Head of caudate nucleus (tissue), 42 donors: Measurements from ENCODE around the gene METTL21A.

Source experiments
- DNase-seq, 42 donors: peaks; one replicate each; pipeline versions ENCODE4 v3.0.0 to v3.0.0-alpha.2; 2020 to 2021; ENCODE audit warnings: mixed read lengths in 7 of 42
- intact Hi-C: fragments of 100-400 bp; cut with DNase I; formaldehyde crosslinking; loops from one replicate; pipeline ENCODE4 v1.15.0; 2022

Gene METTL21A

DNA sequence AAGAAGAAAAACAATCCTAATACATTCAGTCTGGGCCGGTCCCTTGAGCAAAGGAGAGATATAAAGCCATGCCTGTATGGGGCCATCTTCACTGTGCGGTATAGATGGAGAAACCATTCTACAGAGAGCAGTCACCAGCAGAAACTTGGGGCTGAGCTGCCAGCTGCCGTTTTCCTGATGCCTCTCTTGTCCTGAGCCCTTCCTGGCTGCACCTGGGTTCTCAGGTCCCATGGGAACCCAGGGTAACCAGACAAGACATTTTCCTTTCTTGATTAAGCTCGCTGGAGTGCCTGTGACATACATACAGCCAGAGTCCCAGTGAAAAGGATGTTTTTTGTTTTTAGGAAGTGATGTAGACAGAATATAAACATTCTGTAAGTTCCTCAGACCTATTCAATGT lies 5.3 kb upstream of the METTL21A start:
- intact Hi-C loops, result no loop called here

DNA sequence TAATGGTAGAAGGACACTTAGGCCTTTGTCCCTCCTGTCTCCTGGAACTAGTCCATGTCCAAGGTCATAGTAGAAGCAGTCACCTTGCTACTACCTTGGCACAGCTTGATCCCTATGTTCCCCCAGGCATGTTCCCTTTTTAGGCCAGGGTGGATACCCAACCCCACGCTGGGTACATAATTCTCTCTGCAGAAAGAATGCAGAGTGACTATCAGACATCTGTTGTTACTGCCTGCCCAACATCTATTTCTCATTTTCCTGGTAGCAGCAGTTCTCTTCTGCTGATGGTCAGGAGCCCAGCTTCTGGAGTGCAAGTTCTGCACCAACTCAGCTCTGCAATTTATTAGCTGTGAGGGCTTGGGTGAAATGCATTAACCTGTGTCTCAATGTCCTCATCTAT lies 4.4 kb upstream of the METTL21A start:
- no peak for DNase-seq
- intact Hi-C loops, result loop anchor here (5.0 to 10.0 kb wide), 3 partner anchors 103 to 638 kb away; partner anchors contain the start of genes PIKFYVE and PLEKHM3

More for the DNA sequence above, 5.3 kb upstream of the METTL21A start:
- no peak for DNase-seq

DNA sequence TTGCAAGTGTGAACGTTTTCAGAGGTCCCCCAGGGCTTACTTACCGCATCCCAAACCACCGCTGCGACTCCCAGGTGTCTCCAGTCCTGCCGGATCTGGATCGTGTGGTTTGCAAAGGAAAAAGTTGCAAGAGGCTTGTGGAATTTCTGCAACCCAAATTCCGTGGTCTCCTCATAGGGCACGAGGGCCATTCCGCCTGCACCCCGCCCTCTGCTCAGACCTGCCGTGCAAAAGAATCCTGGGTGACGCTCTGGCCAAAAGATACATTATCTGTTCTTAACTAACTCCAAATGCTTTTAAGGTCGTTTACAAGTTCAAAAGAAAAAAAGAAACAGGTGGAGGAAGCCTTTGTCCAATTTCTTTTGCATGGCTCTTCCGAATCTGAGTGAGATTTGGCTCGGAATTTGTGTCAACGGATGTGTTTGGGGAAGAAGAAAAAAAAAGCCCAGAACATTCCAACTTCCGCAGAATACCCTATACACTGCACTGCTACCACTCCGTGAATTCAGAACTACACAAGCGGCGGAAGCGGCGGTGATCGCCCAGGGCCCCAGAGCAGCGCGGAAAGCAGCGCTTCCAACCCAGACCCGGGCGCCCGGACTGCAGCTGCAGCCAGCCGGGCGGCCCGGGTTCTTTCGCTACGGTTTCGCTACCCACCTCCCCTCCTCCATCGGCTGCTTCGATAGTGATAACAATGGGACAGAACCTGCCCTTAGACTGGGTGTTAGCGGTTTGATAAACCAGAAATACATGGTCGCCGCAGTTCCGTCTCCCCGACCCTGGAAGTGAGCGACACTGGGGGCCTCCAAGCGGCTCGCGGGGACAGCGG lies 795 bp downstream of the METTL21A start:
- DNase-seq, result peak; percentile 36 to 85 (median 66)
- intact Hi-C loops, result loop anchor here (2.0 to 10.0 kb wide), 5 partner anchors 86 to 643 kb away; partner anchors contain the start of genes CCNYL1, PIKFYVE and PLEKHM3

DNA sequence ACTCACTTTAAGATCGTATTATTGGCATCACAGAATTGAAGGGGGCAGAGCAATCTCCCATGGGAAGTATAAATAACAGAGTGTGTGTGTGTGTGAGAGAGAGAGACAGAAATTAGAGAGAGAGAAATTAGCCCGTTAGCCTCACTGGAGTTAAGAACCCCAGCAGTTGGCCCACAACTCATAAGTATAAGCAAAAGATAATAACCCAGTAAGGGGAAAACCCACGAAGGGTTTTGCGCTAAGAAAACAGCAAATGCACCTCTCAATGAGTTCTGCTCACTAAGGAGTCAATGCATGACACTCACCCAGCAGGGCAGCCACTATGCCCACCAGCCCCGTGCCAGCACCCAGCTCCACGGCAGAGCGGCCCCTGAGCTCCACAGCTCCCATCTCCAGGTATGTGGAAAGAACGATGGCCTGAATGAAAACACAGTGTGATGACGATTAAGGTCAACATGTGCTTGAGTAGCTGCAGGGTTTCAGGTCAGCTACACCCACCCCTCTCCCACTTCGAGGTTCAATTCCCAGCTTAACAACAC lies 3.6 kb downstream of the METTL21A start:
- intact Hi-C loops, result loop anchor here (10.0 kb wide), 1 partner anchor 403 kb away; the partner anchor contains the start of gene PLEKHM3
- no peak for DNase-seq

DNA sequence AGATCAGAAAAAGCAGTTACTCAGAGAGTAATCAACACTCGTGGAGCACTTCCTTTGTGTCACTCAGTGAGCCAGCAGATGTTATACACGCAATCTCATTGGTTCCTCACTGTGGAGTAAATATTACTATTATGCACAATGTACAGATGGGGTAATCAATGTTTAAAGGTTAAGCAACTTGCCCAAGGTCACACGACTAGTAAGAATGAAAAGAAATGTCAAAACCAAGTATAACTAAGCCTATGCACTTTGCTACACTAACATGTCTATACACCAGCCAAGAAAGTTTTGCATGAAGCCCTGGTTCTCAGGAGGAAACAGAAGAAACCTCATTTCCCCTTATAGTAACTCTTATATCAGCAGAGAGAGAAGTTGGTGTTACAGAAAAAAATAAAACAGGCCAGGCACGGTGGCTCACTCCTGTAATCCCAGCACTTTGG lies 5.4 kb downstream of the METTL21A start:
- no peak for DNase-seq
- intact Hi-C loops, result loop anchor here (10.0 kb wide), 1 partner anchor 405 kb away; the partner anchor contains the start of gene PLEKHM3

DNA sequence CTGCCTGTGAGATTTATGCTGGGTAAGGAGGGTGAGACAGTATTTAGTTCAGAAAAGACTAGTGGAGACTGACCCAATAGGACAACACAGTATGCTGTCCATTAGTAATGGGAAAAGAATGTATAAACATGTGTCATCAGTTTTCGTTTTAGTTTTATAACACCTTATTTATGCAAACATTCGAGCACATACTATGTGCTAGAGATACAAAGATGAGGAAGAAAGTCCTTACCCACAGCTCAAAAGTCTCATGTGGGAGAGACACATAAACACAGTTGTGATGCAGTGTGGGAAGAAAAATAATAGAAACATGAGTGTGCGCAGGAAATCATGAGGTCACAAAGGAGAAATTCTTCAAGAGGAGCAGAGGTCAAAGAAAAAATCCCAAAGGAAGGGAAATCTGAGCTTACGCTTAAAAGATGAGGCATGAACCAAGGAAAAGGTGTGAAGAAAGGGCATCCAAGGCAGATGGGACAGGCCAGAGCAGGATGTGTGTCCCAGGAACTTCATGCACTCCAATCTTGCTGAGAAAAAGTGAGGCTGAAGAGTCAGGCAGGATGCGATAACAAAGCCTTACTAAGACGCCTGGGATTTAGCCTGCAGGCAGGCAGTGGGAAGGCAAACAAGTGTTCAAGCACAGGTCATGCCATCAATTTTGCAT lies 8.1 kb downstream of the METTL21A start:
- intact Hi-C loops, result no loop called here
- DNase-seq, result no peak

DNA sequence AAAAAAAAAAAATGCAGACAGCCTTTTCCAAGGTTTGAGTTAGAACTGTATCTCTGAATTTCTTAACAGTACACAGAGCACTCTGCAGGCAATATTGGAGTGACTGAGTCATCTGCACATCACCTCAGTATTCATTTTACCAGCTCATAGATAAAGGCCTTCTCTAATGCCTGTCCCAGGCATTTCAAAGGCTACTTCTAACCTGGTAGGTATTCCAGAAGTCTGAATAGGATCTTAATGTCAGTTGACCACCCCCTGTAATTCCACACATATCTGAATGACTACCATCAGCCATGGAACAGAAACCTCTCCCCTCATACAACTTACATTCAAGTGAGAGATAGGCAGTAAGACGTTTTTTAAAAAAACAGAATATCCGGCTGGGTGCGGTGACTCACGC lies 9.0 kb downstream of the METTL21A start:
- no peak for DNase-seq
- intact Hi-C loops, result no loop called here

DNA sequence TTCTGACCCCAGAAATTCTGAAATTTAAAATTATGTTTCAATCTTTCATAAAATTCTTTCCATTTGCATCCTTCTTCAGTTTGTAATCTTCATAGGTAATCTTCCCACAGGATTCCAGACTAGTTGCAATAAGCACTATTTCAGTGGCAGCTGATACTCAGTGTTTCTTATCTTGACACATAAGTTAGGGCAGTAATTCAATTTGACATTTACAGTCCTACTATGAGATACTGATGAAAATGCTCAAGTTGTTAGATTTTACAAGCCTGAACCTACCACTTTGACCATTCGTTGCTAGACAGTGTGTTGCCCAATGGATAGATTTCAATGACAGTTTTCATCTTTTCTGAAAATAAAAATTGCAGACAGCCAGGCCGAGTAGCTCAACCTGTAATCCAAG lies 10.4 kb downstream of the METTL21A start:
- DNase-seq, result no peak
- intact Hi-C loops, result no loop called here

DNA sequence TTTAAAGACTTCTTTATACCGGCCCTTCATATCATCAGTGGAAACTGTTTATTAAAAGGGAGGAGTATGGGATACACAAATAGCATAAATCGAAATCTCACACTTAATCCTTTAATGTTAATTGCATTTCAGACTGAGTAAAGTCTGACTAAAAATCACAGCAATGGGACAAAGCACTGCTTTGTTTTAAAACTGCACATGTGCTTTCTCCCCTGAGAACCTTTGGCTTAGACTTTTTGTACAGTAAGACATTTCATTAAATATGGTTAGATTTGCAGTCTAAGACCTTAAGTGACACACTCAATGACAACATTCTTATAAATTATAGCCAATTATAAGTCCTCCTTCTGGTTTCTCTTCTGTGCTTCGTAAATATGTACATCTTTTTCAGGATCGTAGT lies 12.5 kb downstream of the METTL21A start:
- intact Hi-C loops, result no loop called here

DNA sequence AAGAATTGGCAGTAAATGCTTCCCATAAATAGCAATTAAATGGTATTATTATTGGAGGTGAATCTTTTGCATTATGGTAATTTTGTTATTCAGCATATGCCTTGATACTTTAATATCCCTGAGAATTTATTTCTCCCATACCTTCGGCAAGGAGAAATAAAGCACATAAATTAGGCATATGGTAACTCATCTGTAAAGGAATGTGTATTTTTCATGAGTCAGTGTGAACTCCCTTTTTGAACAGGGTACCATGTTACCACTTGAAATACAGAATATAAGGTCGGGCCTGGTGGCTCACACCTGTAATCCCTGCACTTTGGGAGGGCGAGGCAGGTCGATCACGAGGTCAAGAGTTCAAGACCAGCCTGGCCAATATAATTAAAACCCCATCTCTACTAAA lies 18.4 kb downstream of the METTL21A start:
- intact Hi-C loops, result no loop called here
- no peak for DNase-seq

More for the DNA sequence above, 12.5 kb downstream of the METTL21A start:
- DNase-seq, result no peak

DNA sequence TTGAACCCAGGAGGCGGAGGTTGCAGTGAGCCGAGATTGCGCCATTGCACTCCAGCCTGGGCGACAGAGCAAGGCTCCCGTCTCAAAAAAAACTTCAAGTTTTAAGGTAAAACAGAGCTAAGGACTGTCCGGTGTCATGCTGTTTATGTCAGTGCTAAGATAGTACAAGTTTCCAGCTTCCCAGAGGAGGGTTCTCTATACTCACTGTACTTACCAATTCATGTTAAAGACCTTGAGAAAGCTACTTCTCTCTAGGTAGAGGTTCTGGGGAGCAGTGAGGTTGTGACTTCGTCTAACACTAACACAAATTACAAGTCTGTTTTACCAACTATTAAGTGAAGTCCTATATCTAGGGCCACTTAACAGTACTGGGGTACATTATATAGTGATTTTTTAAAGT lies 18.8 kb downstream of the METTL21A start:
- no peak for DNase-seq
- intact Hi-C loops, result no loop called here

DNA sequence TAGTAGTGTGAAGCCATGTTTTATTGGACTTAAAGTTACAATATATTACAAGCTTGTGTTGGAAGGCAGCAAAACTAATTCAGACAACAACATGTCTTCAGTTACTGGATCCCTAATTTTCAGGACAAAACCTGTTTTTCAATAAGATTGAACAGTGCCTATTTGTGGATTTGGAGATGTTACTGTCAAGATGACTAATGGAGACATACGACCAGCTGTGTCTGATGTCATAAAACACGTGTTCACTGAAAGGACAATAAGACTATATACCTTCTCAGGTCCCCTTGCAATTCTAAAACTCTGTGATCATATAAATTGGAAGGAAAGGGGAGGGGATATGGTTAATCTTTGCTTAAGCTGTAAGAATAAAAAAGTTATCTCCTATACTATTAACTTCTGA lies 21.7 kb downstream of the METTL21A start:
- DNase-seq, result no peak
- intact Hi-C loops, result no loop called here

DNA sequence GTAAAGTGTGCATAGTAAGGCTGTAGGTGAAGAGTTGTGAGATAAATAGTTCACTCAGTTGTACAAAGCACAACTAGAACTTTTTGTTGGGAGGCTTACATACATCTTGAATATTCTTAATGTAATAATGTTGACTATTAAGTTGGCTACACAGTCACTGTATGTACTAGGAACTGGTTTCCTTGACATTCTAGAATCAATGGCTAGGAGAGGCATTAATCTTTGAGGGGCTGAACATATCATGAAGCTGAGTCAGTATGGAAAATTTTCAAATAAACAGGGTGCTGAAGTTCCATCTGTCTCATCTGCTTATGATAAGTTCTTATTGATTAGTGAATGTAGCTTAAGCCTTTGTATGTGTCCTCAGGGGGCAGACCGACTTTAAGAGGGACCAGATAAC lies 23.4 kb downstream of the METTL21A start:
- DNase-seq, result no peak
- intact Hi-C loops, result no loop called here

DNA sequence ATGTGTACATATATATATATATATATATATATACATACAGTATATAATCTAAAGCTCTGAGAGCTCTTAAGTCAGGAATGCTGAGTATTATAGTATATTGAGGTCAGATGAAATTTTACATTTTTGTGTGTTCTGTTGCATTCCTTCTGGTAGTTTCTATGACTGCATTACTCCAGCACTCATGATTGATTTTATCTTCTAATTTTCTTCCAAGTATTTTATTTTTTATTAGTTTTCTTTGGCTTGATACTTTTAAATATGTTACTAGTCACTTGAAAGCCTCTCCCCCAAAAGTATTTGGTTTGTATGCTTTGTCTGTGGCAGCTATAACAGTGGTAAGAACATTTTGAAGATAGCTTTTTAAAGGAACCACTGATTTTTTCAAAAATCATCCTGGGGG lies 25.0 kb downstream of the METTL21A start:
- no peak for DNase-seq
- intact Hi-C loops, result no loop called here

DNA sequence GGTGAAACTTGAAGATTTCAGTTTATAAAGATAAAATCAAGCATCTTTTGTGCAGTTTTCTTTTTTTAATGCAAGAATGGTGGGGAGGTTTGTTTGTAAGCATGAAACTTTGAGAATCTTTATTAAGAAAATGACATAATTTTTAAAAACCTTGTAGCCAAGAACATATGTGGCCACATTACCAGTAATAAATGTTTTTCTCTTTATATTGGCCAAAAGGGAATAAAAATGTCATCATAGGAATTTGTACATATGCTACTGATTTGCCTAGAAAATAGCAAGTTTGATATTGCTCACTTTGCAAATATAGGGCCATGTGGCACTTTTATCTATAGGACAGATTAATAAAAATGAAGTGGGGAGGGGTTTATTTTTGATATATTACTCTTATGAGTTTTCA lies 25.6 kb downstream of the METTL21A start:
- no peak for DNase-seq
- intact Hi-C loops, result no loop called here

DNA sequence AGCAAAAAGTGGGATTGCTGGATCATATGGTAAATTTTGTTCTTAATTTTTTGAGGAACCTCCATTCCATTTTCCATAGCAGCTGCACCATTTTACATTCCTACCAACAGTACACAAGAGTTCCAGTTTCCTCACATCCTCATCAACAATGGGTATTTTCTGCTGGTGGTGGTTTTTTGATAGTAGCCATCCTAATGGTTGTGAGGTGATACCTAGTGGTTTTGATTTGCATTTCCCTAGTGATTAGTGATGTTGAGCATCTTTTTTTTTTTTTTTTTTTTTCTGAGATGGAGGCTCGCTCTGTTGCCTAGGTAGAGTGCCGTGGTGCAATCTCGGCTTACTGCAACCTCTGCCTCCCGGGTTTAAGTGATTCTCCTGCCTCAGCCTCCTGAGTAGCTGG lies 30.5 kb downstream of the METTL21A start:
- DNase-seq, result no peak
- intact Hi-C loops, result no loop called here

DNA sequence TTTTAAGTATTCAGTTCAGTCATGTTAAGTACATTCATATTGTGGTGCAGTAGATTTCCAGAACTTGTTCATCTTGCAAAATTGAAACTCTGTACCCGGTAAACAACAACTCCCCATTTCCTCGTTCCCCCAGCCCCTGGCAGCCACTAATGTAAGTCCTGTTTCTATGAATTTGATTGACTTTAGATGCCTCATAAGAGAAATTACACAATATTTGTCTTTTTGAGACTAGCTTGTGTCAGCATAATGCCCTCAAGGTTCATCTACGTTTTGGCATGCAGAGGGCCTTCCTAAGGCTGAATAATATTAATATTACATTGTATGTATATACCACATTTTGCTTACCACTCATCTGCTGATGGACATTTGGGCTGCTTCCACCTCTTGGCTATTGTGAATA lies 30.9 kb downstream of the METTL21A start:
- intact Hi-C loops, result no loop called here
- DNase-seq, result no peak

DNA sequence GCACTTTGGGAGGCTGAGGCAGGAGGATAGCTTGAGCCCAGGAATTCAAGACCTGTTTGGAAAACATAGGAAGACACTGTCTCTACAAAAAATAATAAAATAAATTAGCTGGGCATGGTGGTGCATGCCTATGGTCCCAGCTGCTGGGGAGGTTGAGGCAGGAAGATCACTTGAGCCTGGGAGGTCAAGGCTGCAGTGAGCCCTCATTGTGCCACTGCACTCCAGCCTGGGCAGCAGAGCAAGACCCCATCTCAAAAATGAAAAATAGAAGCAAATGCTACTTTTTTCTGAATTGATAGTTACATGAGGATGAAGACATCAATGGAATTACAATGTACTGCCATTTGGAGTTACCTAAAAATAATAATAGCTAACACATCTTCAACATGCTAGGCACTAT lies 31.9 kb downstream of the METTL21A start:
- intact Hi-C loops, result no loop called here
- no peak for DNase-seq

DNA sequence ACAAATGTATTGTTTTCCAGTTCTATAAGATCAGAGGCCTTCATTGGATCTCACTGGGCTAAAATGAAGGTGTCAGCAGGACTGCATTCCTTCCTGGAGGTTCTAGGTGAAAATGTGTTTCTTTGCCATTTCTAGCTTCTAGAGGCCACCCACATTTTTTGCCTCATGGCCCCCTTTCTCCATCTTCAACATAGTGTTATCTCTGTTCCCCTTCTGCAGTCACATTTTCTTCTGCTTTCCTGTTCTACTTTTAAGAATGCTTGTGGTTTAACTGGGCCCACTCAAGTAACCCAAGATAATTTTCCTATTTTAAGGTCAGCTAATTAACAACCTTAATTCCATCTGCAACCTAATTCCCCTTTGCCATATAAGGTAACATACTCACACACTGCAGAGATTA lies 36.1 kb downstream of the METTL21A start:
- DNase-seq, result no peak
- intact Hi-C loops, result no loop called here

DNA sequence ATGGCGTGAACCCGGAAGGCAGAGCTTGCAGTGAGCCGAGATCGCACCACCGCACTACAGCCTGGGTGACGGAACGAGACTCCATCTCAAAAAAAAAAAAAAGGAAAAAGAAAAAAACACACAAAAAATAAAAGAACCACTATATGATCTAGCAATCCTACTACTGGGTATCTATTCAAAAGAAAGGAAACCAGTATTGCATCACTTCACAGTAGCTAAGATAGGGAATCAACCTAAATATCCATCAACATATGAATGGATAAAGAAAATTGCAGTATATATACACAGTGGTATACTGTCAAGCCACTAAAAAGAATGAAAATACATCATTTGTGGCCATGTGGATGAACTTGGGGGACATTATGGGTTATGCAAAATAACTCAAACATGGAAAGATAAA lies 37.9 kb downstream of the METTL21A start:
- no peak for DNase-seq
- intact Hi-C loops, result no loop called here
